DND-41 (cell line): ENCODE measurements around the gene CNNM2.

Experiments
- ATAC-seq: fragments of 200-7000 bp; cut with Tn5 transposase; 3 replicates; pipeline ENCODE4 v1.9.1; 2021; ENCODE audit warnings: low read depth; ENCODE audit not compliant: insufficient read depth
- DNase-seq: peaks from one replicate; pipeline ENCODE4 v3.0.0-alpha.2; 2020
- H2AFZ ChIP-seq: 2 replicates; pipeline ENCODE4 v1.6.0; 2012; ENCODE audit warnings: low read depth, low read length
- H3K27ac ChIP-seq: 2 replicates; pipeline ENCODE4 v1.5.1; 2012; ENCODE audit warnings: low read length, inconsistent platforms
- H3K27me3 ChIP-seq: fragments of 200-600 bp; sonication (generic); 2 replicates; pipeline ENCODE4 v1.6.0; 2012; ENCODE audit warnings: low read length, mild to moderate bottlenecking, inconsistent platforms; ENCODE audit not compliant: insufficient read depth, poor library complexity
- H3K36me3 ChIP-seq: 2 replicates; pipeline ENCODE4 v1.5.1; 2012; ENCODE audit warnings: low read length, inconsistent platforms; ENCODE audit not compliant: insufficient read depth
- H3K4me1 ChIP-seq: 2 replicates; pipeline ENCODE4 v1.5.1; 2012; ENCODE audit warnings: mild to moderate bottlenecking, low read length; ENCODE audit not compliant: insufficient read depth
- H3K4me2 ChIP-seq: 2 replicates; pipeline ENCODE4 v1.6.0; 2012; ENCODE audit warnings: mild to moderate bottlenecking, moderate library complexity, low read length, inconsistent platforms; ENCODE audit not compliant: insufficient read depth
- H3K4me3 ChIP-seq, 2 experiments: fragments of 200-600 bp in 1 of 2; shearing (Covaris generic) in 1 of 2; 2 replicates each; pipeline ENCODE4 v1.5.1; 2012 to 2016; ENCODE audit warnings: inconsistent platforms in 2 of 2, low read length in 2 of 2, mild to moderate bottlenecking in 2 of 2, low read depth in 1 of 2, moderate library complexity in 1 of 2
- H3K79me2 ChIP-seq: 2 replicates; pipeline ENCODE4 v1.6.0; 2012; ENCODE audit warnings: low read length, inconsistent platforms; ENCODE audit not compliant: insufficient read depth
- H3K9ac ChIP-seq: 2 replicates; pipeline ENCODE4 v1.6.0; 2012; ENCODE audit warnings: low read depth, mild to moderate bottlenecking, inconsistent platforms, low read length, moderate library complexity
- H3K9me3 ChIP-seq: 2 replicates; pipeline ENCODE4 v1.5.1; 2012; ENCODE audit warnings: low read length, moderate library complexity, mild to moderate bottlenecking, inconsistent platforms; ENCODE audit not compliant: insufficient read depth, severe bottlenecking
- H4K20me1 ChIP-seq: 2 replicates; pipeline ENCODE4 v1.6.0; 2012; ENCODE audit warnings: low read length; ENCODE audit not compliant: insufficient read depth
- EZH2 ChIP-seq: IDR thresholded peaks from 3 replicates; pipeline ENCODE4 v1.6.1; 2012; ENCODE audit warnings: borderline replicate concordance, low read depth, mild to moderate bottlenecking, moderate library complexity, low read length, inconsistent platforms; ENCODE audit not compliant: severe bottlenecking
- TF ChIP-seq, protein P1 (sequence below): IDR thresholded peaks from 2 replicates; pipeline ENCODE4 v1.5.1; 2012; ENCODE audit warnings: borderline replicate concordance, low read length, moderate library complexity, mild to moderate bottlenecking; ENCODE audit not compliant: poor library complexity, severe bottlenecking; ENCODE audit errors: extremely low read depth

The CNNM2 gene

DNA sequence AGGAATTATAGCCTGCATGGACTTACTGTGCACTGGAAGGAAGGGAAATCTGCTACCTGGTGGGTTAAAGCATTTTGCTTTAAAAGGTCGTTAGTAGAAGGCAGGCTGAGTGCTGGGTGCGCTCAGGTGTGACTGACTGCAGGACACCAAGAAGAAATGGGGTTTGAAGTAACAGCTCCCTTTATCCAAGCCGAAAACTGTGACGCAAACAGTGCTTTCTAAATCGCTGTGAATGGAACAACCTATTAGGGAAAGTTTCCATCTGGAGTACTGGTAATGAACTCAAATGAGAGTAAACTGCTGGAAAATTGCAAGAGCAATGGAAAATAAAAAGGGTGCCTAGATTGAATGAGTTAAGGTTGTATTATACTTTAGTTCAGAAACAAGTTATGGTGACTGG, 95.3 kb downstream of the CNNM2 start:
- no peaks in the 10 kb centered on the region for H3K36me3 ChIP-seq
- DNase-seq, result no peak
- no peaks in the 10 kb centered on the region for H3K79me2 ChIP-seq
- no peak overlapping the region for H3K9ac ChIP-seq
- H3K27ac ChIP-seq, result no peak overlapping the region
- H2AFZ ChIP-seq, result no peak overlapping the region
- no peaks in the 10 kb centered on the region for H3K27me3 ChIP-seq
- ATAC-seq, result no peak
- no peak for TF ChIP-seq EZH2
- TF ChIP-seq, protein P1, sequence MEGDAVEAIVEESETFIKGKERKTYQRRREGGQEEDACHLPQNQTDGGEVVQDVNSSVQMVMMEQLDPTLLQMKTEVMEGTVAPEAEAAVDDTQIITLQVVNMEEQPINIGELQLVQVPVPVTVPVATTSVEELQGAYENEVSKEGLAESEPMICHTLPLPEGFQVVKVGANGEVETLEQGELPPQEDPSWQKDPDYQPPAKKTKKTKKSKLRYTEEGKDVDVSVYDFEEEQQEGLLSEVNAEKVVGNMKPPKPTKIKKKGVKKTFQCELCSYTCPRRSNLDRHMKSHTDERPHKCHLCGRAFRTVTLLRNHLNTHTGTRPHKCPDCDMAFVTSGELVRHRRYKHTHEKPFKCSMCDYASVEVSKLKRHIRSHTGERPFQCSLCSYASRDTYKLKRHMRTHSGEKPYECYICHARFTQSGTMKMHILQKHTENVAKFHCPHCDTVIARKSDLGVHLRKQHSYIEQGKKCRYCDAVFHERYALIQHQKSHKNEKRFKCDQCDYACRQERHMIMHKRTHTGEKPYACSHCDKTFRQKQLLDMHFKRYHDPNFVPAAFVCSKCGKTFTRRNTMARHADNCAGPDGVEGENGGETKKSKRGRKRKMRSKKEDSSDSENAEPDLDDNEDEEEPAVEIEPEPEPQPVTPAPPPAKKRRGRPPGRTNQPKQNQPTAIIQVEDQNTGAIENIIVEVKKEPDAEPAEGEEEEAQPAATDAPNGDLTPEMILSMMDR, result no peak
- no peak overlapping the region for H3K4me2 ChIP-seq
- H3K9me3 ChIP-seq, result no peaks in the 10 kb centered on the region
- no peaks in the 10 kb centered on the region for H4K20me1 ChIP-seq
- H3K4me1 ChIP-seq, result no peaks in the 10 kb centered on the region
- H3K4me3 ChIP-seq, result no peak overlapping the region

DNA sequence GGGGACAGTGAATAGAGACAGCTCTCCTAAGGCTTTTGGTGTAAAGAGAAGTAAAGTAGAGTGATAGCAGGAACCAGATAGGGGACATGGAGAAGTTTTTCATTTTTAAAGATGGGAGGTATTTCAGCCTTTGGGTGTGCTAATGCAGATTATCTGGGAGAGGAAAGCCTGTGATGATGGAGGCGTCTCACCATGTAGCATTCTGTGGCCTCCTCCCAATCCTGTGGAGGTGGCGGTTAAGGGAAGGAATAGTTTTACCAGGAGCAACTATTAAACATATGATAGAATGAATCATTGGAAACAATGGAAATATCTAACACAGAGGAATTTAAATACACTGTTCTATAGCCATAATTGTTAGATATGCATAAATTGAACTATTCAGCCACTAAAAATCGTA, 101.3 kb downstream of the CNNM2 start:
- DNase-seq (no peak), ATAC-seq (no peak)
- Histone ChIP-seq H3K4me1 (no peaks in the 10 kb centered on the region), H3K9ac (no peak overlapping the region), H3K79me2 (no peaks in the 10 kb centered on the region), H3K36me3 (no peaks in the 10 kb centered on the region), H2AFZ (no peak overlapping the region), H3K4me3 (no peak overlapping the region), H4K20me1 (no peaks in the 10 kb centered on the region), H3K27ac (no peak overlapping the region), H3K4me2 (no peak overlapping the region), H3K9me3 (no peaks in the 10 kb centered on the region), H3K27me3 (no peaks in the 10 kb centered on the region)
- TF ChIP-seq, protein P1, result no peak

DNA sequence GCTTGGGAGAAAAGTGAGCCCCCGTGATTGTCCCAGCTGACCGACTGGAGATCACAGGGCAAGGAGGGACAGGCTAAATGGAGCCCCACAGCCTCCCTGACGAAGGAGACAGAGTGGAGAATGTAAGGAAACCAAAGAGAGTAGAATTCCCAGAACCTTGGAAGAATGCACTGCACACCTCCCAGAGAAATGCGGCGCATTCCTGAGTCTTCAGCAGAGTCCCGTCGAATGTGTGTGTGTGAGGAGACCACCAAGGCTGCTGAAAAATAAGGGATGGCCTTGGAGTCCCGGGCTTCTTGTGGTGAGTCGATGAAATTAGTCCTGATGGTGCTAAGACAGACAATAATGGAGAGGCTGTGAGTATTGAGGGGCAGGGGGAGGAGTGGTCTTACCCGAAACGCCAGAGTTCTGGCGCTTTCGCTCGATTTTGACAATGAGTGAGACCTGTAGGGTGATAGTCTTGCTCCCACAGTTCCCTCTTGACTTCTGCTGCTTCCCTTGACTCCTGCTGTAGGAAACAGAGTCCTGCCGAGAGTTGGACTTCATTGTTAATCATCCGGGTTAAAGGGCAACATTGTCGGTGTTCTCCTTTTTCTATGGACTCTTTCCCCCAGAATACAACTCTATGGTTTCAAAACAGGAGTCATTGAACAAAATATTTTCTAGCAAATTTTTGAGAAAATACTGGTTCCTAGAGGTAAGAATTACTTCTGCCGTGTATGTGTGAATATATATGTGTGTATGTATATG, 103.2 kb downstream of the CNNM2 start:
- Histone ChIP-seq H3K36me3 (no peaks in the 10 kb centered on the region), H3K4me1 (no peaks in the 10 kb centered on the region), H3K4me2 (no peak overlapping the region), H3K9ac (no peak overlapping the region), H3K27me3 (no peaks in the 10 kb centered on the region), H3K9me3 (no peaks in the 10 kb centered on the region), H3K4me3 (no peak overlapping the region), H4K20me1 (no peaks in the 10 kb centered on the region), H3K79me2 (no peaks in the 10 kb centered on the region), H2AFZ (no peak overlapping the region), H3K27ac (no peak overlapping the region)
- no peak for DNase-seq
- TF ChIP-seq, protein P1, result no peak
- no peak for TF ChIP-seq EZH2
- ATAC-seq, result no peak
